Fibroblast of skin of right quadriceps (primary cell): ENCODE data around the gene TRAM2.
A peak's percentile ranks its signal among the peaks of the same experiment; 100 is the strongest.

ENCODE experiments used
- DNase-seq: peaks from one replicate; pipeline ENCODE4 v3.0.0-alpha.2; 2013

The TRAM2 gene, protein sequence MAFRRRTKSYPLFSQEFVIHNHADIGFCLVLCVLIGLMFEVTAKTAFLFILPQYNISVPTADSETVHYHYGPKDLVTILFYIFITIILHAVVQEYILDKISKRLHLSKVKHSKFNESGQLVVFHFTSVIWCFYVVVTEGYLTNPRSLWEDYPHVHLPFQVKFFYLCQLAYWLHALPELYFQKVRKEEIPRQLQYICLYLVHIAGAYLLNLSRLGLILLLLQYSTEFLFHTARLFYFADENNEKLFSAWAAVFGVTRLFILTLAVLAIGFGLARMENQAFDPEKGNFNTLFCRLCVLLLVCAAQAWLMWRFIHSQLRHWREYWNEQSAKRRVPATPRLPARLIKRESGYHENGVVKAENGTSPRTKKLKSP

GRCh38 chr6:52577022-52577777, at the start of gene TRAM2:
Gene TRAM2, minus strand, starts transcription at chr6:52577060. Its CDS starts 145 bp downstream, at chr6:52576915.
- peak; percentile 88 for DNase-seq

GRCh38 chr6:52622810-52623209, 46.0 kb upstream of the TRAM2 start:
- no peak for DNase-seq

DNA sequence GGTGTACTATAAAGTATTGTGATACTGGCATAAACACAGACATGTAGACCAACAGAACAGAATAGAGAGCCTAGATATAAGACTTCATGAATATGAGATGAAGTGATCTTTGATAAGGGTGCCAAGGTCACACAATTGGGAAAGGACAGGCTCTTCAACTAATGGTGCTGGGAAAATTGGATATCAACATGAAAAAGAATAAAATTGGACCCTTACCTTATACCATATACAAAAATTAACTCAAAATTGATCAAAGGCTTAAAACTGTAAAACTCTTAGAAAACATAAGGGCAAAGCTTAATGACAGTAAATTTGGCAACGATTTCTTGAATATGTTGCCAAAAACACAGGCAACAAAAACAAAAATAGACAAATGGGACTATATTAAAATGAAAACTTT, 44.8 kb upstream of the TRAM2 start:
- DNase-seq = no peak

GRCh38 chr6:52620906-52621190, 44.0 kb upstream of the TRAM2 start:
- no peak for DNase-seq

GRCh38 chr6:52620055-52620905, 43.4 kb upstream of the TRAM2 start:
- DNase-seq = no peak

- no peak for DNase-seq
Observed at GRCh38 chr6:52617087-52617486, 40.2 kb upstream of the TRAM2 start.

- peak; percentile 57 for DNase-seq
Observed at GRCh38 chr6:52616059-52616690, 39.3 kb upstream of the TRAM2 start.

DNA sequence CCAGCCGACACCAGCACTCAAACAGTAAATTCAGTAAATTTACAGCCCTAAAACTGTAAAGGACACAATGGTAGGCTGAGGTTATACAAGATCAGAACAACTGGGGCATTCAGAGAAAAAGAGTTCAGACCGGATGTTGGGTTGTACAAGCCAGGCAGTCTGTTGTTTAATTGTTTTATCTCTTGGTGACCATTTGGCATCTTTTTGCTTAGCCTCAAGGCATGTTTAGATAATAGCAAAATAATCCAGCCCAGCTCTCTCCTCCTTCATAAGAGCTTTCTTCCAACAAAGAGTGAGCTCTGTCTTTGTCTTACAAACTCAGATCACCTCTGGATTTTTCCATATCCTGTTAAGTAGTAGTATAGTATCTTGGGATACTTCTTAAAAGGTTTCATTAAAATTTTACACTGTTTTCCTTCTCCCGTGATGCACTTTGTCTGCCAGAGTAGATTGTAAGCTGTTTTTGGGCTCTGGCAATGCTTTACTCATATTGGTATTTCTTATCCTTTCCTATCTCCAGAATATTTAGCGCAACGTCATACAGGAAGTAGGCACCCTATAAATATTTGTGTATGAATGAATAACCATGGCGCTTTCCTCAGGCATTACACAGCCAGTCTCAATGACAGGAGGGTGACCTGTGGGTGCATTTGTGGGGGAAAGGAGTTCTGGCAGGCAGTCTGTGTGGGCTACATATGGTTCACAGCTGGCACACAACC, 35.6 kb upstream of the TRAM2 start:
- DNase-seq = peak; percentile 46

GRCh38 chr6:52611833-52612232, 35.0 kb upstream of the TRAM2 start:
- no peak for DNase-seq

- DNase-seq = peak; percentile 74
Observed at GRCh38 chr6:52610745-52611355, 34.0 kb upstream of the TRAM2 start.

DNA sequence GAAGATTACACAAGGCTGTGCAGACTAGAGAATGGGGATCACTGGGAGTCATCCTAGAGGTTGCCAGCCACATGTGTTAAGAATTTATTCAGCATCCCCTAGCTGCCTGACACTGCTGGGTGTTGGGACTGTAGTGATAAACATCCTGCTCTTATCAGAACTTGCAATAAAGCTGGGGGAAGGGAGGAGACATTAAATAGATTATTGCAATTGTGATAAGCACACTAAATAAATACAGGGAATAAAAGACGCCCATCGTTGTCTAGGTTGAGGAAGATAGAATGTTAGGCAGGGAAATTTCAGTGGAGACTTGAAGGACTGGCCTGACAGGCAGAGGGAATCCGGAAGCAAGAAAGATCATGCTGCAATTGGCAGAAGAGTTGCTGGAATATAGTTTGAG, 33.2 kb upstream of the TRAM2 start:
- DNase-seq = no peak

GRCh38 chr6:52605610-52606185, 28.8 kb upstream of the TRAM2 start:
- DNase-seq = no peak

DNA sequence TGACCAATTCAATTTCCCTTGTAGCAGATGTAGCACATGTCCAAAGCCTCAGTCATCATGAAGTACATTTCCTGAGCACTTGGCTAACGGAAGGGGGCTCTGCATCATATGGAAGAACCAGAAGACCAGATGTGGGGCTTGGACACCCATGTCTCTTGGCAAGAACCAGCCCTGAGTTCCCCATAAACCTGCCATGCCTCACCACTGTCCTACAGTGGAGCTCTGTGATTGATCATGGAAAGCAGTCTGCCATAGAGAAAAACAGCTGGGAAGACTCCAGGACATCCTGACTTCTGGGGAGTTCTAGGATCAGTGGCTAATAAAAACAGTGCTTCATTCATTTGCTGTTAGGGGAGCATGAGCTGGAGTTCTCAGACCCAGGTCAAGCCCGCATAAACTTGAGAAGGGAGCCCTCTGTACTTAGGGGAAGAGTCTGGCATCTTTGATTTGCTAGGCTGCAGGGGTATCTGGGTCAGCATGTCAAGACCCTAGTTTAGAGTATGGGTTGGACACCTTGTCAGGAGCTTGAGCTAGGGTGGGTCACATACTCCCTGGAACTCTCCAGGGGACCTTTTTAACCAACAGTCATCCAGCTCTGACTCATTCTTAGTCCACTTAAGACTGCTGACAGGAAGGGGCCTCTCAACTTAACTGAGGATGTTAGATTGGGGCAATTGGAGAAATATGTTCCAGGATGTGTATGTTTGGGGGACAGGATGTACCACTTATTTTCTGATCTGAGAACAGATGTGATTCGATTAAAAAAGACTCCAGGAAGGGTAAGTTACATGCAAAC, 26.3 kb upstream of the TRAM2 start:
- peak; percentile 76 for DNase-seq

GRCh38 chr6:52598824-52599190, 21.9 kb upstream of the TRAM2 start:
- no peak for DNase-seq

DNA sequence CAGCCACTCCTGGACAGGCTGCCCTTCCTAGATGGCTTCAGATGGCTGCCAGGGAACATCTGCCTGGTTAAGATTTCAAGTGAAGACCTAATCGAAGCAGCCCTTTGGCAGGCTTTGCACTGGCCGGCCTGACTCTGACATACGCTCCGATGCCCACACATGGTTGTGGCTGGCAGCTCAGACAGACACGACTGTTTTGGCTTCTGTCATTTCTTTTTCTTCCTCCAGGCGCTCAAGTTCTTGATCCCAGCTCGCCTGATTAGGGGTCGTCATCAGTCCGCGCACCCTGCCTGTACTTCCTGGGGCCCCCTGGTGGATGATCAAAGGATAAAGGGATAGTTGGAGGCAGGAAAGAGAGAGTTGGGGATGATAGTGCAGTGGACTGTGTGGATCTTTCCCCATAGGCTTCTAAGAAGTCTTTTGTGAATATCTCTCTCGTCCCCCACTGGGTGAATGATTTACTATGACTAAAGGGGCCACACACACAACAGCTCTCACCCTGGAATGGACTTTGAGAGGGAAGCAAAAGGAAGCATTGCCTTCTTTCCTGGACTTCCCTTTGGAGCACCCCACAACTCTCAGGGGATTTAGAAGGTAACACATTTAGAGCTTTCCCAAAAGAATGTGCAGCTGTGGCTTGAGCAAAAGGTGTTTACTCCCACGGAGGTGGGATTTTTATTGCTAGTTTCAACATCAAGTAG, 21.4 kb upstream of the TRAM2 start:
- DNase-seq = peak; percentile 82

GRCh38 chr6:52597738-52598122, 20.9 kb upstream of the TRAM2 start:
- DNase-seq = no peak

DNA sequence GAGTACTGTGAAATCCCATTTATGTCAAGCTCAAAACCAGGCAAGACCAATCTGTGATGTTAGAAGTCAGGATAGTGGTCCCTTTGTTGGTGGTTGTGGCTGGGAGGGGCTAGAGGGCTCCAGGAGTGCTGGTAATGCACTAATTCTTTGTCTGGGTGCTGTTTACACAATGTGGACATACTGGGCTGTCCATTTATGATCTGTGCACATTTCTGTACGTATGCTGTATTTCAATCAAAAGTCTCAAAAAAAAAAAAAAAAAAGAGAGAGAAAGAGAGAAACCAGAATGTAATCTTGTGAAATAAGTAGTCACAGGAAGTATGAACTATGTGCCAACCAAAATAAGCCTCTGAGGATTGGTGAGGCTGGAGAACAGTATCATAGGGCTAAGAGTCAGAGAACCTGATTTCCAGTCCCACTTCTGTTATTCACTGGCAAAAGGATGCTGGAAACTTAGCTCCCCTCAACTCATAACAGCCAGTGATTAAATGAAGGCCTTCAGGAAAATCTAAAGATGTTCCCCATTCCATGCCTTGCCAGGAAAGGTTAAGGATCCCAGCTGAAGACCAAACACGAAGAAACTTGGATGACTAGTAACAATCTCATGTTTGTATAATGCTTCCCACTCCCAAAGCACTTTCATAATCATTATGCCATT, 19.6 kb upstream of the TRAM2 start:
- peak; percentile 73 for DNase-seq

DNA sequence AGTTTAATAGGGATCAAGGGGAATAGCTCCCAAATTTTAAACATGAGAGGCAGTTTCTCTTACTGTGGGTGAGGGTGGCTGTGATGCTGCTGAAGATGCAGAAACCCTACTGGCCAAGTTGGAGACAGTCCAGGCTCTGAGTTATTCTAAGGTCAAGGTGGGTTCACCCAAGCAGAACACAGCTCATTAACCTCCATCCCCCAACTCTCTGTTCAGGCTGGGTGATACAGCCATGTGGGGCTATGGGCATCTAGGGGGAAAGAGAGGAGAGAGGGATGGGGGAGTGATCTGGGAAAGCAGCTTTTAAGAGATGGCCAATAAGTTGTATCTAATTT, 18.9 kb upstream of the TRAM2 start:
- peak; percentile 45 for DNase-seq

DNA sequence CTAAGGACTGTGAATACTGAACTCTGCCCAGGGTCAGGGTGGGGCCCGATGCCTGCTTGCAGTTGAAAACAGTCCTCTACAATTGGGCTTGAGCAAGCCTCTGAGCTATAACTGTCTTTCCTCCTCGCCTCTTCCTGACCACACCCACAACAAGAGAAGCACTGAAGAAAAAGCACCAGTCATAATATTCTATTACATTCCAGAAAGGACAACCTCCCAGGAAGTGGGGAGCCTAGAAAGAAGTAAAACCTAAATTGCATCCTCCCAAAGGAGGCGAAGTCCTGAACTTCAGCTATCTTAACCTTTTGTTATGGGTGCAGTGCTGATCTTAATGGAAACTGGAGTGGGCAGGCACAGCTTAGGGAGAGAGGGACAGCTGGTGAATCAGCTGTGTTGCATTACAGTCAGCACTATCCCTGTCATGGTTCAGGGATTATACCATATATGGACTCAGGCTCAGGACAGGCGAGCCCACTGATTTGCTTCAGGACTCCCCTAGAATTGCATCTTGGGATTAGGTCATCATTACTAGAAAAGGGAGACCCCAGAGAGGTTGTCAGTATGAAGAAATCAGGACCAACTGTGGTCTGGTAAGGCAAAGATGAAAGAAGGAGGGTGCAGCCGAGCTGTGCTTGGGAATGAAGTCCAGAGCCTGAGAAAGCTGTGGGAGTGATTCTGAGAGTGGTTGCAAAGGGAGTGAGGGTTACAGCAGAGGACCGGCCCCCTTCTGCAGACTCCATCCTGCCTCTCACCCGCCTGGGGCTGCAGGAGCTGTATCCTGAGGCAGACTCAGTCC, 18.3 kb upstream of the TRAM2 start:
- peak; percentile 93 for DNase-seq
